Measurements from ENCODE around the gene ARID1B. TPM values are rescaled to one million over a fixed set of nuclear protein-coding genes. Genes with fewer than 3 reads are reported as not detected.

ARID1B gene
- total RNA-seq, 1 experiment from 2014 or later, result 42.8 TPM

DNA sequence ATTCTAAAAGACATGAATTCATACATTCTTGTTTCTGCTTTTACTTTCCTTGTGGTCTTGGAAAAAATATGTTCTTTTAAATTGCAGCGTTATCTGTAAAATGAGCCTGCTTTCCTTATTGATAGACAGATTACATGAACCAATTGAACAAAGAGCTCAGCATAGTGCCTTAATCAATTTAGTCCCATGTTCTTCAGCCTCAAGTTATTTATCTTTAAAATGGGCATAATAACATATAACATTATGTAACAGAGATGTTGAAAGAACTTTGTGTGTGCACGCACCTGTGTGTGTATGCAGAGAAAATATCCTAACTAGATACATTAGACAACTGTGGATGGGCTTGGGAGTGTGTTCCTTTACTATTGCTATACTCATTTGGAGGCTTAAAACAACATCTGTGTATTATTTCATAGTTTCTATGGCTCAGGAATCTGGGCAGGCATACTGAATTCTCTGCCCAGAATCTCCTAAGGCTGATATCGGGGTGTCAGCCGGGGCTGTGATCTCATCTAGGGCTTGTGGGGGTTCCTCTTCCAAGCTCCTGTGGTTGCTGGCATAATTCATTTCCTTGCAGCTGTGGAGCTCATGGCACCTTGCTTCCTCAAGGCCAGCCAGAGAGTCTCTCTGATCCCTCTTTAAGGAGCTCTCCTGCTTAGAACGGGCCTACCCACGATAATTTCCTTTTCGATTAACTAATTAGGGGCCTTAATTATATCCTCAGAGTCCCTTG is 194.1 kb downstream of the ARID1B start:
- no peak overlapping the region for H3K27ac ChIP-seq
- peaks cover 47% of the 10 kb centered on the region for H3K79me2 ChIP-seq (ENCODE audit: low read depth)
- CTCF ChIA-PET, result no interaction called here
- BruUV-seq (replicated peaks), result no TSS peak
- intact Hi-C loops (cut with micrococcal nuclease; ENCODE audit: unreplicated experiment), result no loop called here
- H3K9me2 ChIP-seq (ENCODE audit: insufficient read depth), result no peaks in the 10 kb centered on the region
- no peak for TF ChIP-seq EZH2 (IDR thresholded peaks at IDR 0.05; ENCODE audit: low read depth)
- TF ChIP-seq, protein P1, sequence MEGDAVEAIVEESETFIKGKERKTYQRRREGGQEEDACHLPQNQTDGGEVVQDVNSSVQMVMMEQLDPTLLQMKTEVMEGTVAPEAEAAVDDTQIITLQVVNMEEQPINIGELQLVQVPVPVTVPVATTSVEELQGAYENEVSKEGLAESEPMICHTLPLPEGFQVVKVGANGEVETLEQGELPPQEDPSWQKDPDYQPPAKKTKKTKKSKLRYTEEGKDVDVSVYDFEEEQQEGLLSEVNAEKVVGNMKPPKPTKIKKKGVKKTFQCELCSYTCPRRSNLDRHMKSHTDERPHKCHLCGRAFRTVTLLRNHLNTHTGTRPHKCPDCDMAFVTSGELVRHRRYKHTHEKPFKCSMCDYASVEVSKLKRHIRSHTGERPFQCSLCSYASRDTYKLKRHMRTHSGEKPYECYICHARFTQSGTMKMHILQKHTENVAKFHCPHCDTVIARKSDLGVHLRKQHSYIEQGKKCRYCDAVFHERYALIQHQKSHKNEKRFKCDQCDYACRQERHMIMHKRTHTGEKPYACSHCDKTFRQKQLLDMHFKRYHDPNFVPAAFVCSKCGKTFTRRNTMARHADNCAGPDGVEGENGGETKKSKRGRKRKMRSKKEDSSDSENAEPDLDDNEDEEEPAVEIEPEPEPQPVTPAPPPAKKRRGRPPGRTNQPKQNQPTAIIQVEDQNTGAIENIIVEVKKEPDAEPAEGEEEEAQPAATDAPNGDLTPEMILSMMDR (conservative IDR thresholded peaks at IDR 0.05), result no peak
- H3K36me3 ChIP-seq (ENCODE audit: low read depth), result no peaks in the 10 kb centered on the region
- H3K27me3 ChIP-seq (ENCODE audit: insufficient read depth, low read depth), result no peaks in the 10 kb centered on the region
- H2AFZ ChIP-seq, result no peak overlapping the region
- H3K9me3 ChIP-seq (ENCODE audit: insufficient read depth, low read depth), result no peaks in the 10 kb centered on the region
- no peaks in the 10 kb centered on the region for H3K4me1 ChIP-seq (replicated peaks; ENCODE audit: insufficient read depth)
- H4K20me1 ChIP-seq (ENCODE audit: insufficient read depth), result peaks cover 4% of the 10 kb centered on the region; the same call in 1 of the 2 replicates
- H3K4me3 ChIP-seq, result no peak overlapping the region
- H3F3A ChIP-seq (ENCODE audit: insufficient read depth, low read depth), result no peaks in the 10 kb centered on the region
- POLR2A ChIA-PET (ENCODE audit: unreplicated experiment), result interaction anchor here (0.6 kb wide), 1 partner anchor 51 kb away, joined by 3 read pairs; no protein-coding TSS in a partner anchor
- H3K4me2 ChIP-seq, result no peak overlapping the region
- no peak for DNase-seq

DNA sequence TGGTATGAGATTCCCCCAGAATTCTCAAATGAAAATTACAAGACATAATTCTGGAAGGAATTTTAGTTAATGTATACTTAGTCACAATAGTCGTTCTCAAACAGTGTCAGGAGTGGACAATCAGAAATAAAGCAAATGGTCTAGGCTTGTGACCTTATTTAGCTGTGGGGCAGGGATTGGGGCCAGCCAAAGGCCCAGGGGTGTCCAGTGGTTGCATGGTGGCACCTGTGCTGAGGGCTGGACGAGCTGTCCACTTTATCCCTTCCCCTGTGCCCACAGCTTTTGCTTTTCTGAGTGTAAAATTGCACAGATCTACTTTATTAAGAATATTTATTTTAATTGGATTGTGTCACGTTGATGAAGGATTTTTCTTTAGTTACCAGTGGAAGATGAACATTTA is 195.0 kb downstream of the ARID1B start:
- TF ChIP-seq, protein P1 (conservative IDR thresholded peaks at IDR 0.05), result no peak
- TF ChIP-seq EZH2 (IDR thresholded peaks at IDR 0.05; ENCODE audit: low read depth), result no peak
- BruUV-seq (replicated peaks), result no TSS peak
- Histone ChIP-seq H3K4me2 (no peak overlapping the region), H3K27ac (no peak overlapping the region), H3K9me3 (ENCODE audit: insufficient read depth, low read depth) (no peaks in the 10 kb centered on the region), H3K79me2 (ENCODE audit: low read depth) (peaks cover 49% of the 10 kb centered on the region), H3K4me3 (no peak overlapping the region), H2AFZ (no peak overlapping the region), H3K9me2 (ENCODE audit: insufficient read depth) (no peaks in the 10 kb centered on the region), H3K27me3 (ENCODE audit: insufficient read depth, low read depth) (no peaks in the 10 kb centered on the region), H3K36me3 (ENCODE audit: low read depth) (no peaks in the 10 kb centered on the region), H3F3A (ENCODE audit: insufficient read depth, low read depth) (no peaks in the 10 kb centered on the region), H4K20me1 (ENCODE audit: insufficient read depth) (peaks cover 4% of the 10 kb centered on the region; the same call in 1 of the 2 replicates), H3K4me1 (replicated peaks; ENCODE audit: insufficient read depth) (no peaks in the 10 kb centered on the region)
- no peak for DNase-seq
- ChIA-PET POLR2A (ENCODE audit: unreplicated experiment) (interaction anchor here (0.6 kb wide), 1 partner anchor 50 kb away, joined by 3 read pairs; no protein-coding TSS in a partner anchor), CTCF (no interaction called here)
- intact Hi-C loops (cut with micrococcal nuclease; ENCODE audit: unreplicated experiment), result no loop called here

DNA sequence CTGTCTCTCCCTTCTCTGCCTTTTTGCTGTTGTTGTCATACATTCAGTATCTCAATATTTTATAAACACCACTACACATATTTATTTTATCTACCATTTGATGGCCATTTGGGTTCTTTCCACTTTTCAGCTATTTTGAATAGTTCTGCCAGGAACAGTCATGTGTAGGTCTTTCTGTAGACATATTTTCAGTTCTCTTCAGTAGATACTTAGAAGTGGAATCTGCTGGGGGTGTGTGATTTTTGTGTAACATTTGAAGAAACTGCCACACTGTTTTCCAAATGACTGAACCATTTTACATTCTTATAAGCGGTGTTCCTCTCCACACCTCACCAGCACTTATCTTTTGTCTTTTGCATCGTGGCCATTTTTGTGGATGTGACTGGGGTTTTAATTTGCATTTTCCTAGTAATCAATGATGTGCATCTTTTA is 197.7 kb downstream of the ARID1B start:
- Histone ChIP-seq H3K4me3 (no peak overlapping the region), H3K4me2 (no peak overlapping the region), H3K4me1 (replicated peaks; ENCODE audit: insufficient read depth) (peaks cover 15% of the 10 kb centered on the region), H2AFZ (no peak overlapping the region), H3K9me2 (ENCODE audit: insufficient read depth) (no peaks in the 10 kb centered on the region), H4K20me1 (ENCODE audit: insufficient read depth) (no peaks in the 10 kb centered on the region), H3K36me3 (ENCODE audit: low read depth) (no peaks in the 10 kb centered on the region), H3K9me3 (ENCODE audit: insufficient read depth, low read depth) (no peaks in the 10 kb centered on the region), H3K27ac (no peak overlapping the region), H3K79me2 (ENCODE audit: low read depth) (peaks cover 53% of the 10 kb centered on the region), H3F3A (ENCODE audit: insufficient read depth, low read depth) (peaks cover 6% of the 10 kb centered on the region; the same call in 1 of the 2 replicates), H3K27me3 (ENCODE audit: insufficient read depth, low read depth) (no peaks in the 10 kb centered on the region)
- intact Hi-C loops (cut with micrococcal nuclease; ENCODE audit: unreplicated experiment), result no loop called here
- ChIA-PET CTCF (no interaction called here), POLR2A (ENCODE audit: unreplicated experiment) (no interaction called here)
- DNase-seq, result no peak
- no TSS peak for BruUV-seq (replicated peaks)
- TF ChIP-seq, protein P1 (conservative IDR thresholded peaks at IDR 0.05), result no peak
- TF ChIP-seq EZH2 (IDR thresholded peaks at IDR 0.05; ENCODE audit: low read depth), result no peak

Data from PC-9 (cell line).